HG02610 (cell line): ENCODE data around the gene ANAPC16.
"Not testable (repeated sequence)": the region's sequence is repeated elsewhere in the genome, so short reads cannot be mapped to it uniquely, and the experiment has no call there.

Source experiments
- ATAC-seq: cut with Tn5 transposase; IDR thresholded peaks from one replicate; pipeline ENCODE4 v1.9.1; 2021; ENCODE audit warnings: mild to moderate bottlenecking, moderate library complexity; ENCODE audit not compliant: unreplicated experiment

ANAPC16 gene

DNA sequence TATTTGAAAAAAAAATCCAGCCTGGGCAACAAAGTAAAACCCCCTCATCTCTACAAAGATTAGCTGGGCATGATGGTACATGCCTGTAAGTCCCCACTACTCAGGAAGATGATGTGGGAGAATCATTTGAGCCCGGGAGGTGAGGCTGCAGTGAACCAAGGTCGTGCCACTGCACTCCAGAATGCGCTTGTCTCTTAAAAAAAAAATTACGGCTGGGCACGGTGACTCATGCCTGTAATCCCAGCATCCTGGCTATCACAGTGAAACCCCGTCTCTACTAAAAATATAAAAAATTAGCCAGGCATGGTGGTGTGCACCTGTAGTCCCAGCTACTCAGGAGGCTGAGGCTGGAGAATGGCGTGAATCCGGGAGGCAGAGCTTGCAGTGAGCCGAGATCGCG lies 4.4 kb upstream of the ANAPC16 start:
- ATAC-seq = not testable (repeated sequence)

DNA sequence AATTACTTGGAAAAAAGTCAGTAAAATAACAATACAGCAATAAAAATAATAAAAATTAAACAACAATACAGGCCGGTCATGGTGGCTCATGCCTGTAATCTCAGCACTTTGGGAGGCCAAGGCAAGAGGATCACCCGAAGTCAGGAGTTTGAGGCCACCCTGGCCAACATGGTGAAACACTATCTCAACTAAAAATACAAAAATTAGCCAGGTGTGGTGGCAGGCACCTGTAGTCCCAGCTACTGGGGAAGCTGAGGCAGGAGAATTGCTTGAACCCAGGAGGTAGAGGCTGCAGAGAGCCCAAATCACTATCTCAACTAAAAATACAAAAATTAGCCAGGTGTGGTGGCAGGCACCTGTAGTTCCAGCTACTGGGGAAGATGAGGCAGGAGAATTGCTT lies 4.0 kb upstream of the ANAPC16 start:
- not testable (repeated sequence) for ATAC-seq

- ATAC-seq = no peak
Observed at GRCh38 chr10:72218325-72218724, 2.5 kb downstream of the ANAPC16 start.

DNA sequence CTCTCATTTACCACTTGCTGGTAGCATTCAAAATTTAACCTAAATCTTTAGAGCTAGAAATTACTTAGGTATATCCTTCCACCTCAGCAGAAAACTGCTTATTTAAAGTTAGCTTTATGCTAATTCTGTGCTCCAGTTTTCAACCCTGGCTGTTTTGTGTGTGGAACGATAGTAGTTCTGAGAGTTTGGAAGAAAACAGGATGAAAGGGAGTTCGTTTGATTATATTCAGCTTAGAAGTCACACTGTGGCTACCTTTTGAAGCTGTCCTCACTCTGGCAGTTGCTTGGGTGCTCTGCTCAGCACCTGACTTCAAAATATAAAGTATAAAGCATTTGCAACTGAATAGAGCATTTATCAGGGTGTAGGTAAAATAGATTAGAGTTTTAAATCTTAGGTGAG lies 2.9 kb downstream of the ANAPC16 start:
- no peak for ATAC-seq

- ATAC-seq = no peak
Observed at GRCh38 chr10:72219235-72219814, 3.5 kb downstream of the ANAPC16 start.

- ATAC-seq = no peak
Observed at GRCh38 chr10:72220637-72221036, 4.8 kb downstream of the ANAPC16 start.

DNA sequence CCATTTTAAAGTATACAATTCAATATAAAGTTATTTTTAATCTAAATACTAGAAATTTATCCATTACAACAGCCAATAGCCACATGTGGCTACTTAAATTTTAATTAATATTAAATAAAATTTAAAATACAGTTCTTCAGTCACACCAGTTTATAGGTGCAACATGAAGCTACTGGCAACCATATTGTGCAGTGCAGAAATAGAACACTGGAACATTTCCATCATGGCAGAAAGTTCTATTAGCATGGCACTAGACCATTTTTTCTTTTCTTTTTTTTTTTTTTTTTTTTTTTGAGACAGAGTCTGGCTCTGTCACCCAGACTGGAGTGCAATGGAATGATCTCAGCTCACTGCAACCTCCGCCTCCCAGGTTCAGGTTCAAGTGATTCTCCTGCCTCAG lies 5.5 kb downstream of the ANAPC16 start:
- no peak for ATAC-seq

- ATAC-seq = no peak
Observed at GRCh38 chr10:72223743-72224101, 7.9 kb downstream of the ANAPC16 start.

DNA sequence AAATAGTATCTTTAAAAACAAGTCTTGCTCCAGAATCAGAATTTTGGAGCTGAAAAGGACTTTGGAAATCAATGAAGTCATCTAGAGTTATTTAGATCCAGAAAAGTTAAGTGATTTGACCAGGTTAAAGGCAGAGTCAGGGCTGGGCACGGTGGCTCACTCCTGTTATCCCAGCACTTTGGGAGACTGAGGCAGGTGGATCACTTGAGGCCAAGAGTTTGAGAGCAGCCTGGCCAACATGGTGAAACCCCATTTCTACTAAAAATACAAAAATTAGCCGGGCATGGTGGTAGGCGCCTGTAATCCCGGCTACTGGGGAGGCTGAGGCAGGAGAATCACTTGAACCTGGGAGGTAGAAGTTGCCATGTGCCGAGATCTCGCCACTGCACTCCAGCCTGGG lies 8.4 kb downstream of the ANAPC16 start:
- ATAC-seq = not testable (repeated sequence)

DNA sequence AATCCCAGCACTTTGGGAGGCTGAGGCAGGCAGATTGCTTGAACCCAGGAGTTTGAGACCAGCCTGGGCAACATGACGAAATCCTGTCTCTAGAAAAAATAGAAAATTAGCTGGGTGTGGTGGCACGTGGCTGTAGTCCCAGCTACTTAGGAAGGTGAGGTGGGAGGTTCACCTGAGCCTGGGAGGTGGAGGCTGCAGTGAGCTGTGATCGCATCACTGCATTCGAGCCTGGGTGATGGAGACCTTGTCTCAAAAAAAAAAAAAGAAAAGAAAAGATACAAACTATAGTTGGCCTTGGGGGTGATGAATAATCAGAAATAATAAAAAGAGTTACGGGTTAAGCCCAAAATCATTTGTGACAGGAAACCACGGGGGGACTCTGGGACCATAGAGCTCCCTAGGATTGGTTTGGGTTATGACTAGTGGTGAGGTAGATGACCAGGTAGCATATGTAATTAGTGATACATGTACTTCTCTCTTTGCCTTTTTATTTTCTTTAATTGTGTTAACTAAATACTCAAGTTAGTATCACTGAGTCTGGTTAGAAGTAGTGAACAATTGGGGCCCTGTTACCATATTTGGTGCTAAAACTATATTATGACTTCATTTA lies 10.7 kb downstream of the ANAPC16 start:
- no peak for ATAC-seq

DNA sequence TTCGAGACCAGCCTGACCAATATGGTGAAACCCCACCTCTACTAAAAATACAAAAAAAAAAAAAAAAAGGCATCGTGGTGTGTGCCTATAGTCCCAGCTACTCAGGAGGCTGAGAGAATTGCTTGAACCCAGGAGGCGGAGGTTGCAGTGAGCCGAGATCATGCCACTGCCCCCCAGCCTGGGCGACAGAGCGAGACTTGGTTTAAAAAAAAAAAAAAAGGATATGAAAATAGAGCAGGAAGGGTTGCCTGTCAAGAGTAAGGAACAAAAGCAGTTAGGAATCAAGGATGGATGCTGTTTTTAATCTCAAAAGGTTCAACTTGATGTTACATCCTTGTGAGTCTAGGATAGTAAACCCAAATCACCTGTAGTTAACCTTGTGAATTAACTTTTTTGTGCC lies 12.0 kb downstream of the ANAPC16 start:
- no peak for ATAC-seq

DNA sequence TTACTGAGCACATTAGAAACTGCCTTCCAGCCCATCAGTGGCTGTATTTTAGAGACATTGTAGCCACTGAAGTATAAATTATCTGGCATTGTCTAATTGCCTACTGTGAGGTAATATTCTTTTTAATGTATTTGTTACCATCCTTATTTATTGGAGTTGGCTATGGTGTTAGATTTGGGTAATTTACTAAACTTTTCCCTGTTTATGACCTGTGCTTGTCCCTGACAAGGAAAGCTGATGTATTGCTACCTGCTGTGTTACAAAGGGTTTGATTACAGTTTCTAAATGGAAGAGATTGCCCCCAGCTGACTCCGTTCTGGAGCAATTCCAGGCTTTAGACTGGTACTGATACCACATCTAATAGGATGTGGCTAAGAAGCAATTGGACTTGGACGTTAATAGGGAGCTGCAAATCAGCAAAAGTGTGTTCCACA lies 12.5 kb downstream of the ANAPC16 start:
- ATAC-seq = no peak

DNA sequence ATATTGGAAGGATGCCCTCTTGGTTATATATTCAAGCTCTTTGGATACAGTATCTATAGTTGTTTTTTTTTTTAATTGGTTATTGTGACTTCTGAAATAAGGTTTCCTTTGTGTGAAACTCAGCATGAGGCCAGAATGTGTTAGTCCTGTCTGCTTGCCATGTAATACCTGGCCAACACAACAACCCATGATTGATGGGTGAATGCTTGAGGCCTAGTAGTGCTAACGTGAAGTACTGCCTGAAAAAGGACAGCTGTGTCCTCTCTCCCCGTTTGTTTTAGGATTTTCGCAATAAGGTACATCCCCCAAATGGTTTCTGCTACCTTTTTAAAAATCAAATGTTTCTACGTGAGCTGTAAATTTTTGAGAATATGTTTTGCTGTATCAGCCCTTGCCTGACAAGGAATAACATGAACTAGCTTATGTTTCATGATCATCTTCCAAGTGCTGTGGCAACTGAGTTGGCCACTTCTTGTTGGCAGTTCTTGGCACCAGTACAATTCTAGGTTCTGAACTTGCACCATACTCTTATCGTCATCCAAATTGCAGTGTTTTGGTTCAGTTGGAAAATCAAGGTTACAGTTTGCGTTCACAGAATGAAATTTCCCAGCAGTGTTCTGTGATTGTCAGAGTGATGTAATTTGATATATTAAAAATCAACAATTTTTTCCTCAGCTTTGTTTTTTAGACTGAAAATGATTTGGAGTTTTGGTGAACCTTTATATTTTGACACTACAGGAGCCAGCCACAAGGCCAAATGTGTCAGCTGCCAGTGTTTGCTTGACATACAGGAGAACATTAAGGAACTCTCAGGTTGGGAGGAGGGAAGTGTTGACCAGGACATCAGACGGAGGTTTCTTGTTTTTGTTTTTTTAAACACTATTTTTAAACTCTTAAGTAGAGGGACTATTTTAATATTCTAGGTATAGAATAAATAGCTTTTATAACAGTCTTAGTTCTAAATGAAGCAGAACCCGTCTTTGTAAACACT lies 13.7 kb downstream of the ANAPC16 start:
- no peak for ATAC-seq

- no peak for ATAC-seq
Observed at GRCh38 chr10:72233621-72234020, 17.8 kb downstream of the ANAPC16 start.

GRCh38 chr10:72234560-72235095 lies 18.8 kb downstream of the ANAPC16 start:
- ATAC-seq = no peak

GRCh38 chr10:72235544-72236279 lies 19.9 kb downstream of the ANAPC16 start:
- ATAC-seq = no peak

DNA sequence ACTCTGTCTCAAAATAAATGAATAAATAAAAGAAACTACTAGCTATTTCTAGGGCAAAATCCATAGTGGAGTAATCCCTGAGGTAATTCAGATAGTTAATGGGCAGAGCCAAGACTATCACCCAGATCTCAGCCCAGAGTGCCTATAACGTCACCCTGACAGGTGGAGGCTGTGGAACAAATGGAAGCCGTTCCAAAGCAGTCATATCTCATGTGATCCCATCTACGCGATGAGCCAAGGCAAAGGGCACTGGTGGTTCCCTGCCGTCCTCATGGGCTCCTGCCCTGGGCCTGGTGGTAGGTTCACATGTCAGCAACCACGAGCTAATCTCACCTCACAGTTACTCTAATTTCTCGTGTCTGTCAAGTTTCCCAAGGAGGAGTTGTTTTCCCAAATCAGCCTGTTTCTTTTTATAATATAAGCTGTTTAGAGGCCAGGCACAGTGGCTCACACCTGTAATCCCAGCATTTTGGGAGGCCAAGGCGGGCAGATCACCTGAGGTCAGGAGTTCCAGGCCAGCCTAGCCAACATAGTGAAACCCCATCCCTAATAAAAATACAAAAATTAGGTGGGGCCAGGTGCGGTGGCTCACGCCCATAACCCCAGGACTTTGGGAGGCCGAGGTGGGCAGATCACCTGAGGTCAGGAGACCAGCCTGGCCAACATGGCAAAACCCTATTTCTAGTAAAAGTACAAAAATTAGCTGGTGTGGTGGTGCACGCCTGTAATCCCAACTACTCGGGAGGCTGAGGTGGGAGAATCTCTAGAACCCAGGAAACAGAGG lies 22.8 kb downstream of the ANAPC16 start:
- ATAC-seq = no peak

DNA sequence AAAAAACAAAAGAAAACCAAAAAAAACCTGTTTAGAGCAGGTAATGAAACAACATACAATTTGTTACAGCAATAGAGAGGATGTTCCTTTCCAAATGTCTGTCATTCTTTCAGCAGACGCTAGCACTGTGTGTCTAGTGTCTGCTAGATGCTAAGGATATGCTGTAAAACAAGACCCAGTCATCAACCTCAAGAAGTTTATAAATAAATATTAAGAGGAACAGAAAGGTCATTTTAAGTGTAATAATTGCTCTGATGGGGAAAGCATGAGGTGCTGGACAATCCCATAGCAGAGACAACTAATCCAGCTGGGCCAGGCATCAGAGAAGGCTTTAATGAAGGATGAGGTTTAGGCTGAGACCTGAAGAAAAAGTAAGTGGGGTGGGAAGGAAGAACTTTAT lies 23.6 kb downstream of the ANAPC16 start:
- no peak for ATAC-seq

GRCh38 chr10:72240371-72240770 lies 24.6 kb downstream of the ANAPC16 start:
- ATAC-seq = no peak

DNA sequence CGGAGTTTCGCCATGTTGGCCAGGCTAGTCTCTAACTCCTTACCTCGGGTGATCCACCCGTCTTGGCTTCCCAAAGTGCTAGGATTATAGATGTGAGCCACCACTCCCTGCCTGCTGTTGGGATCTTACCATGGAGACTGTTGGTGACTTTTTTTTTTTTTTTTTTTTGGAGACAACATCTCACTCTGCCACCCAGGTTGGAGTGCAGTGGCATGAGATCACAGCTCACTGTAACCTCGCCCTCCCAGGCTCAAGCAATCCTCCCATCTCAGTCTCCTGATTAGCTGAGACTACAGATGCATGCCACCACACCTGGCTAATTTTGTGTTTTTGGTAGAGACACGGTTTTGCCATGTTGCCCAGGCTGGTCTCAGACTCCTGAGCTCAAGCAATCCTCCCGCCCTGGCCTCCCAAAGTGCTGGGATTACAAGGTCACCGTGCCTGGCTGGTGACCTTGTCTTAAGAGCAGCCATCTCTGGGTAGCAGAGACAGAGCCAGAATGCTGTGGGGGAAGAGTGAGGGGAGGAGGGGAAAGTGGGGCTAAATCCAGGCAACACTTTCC lies 26.0 kb downstream of the ANAPC16 start:
- no peak for ATAC-seq
